PC-3 (cell line): ENCODE data around the gene USP27X. TPM values are rescaled to one million over a fixed set of nuclear protein-coding genes. Genes with fewer than 3 reads are reported as not detected.

ENCODE experiments used
- ATAC-seq: fragments of 200-7000 bp; cut with Tn5 transposase; 2 replicates; pipeline ENCODE4 v1.9.1; 2020; ENCODE audit warnings: mild to moderate bottlenecking, moderate library complexity
- BruUV-seq: library from RNA; stranded (reverse); fragments of 400-500 nt; replicated peaks from 2 replicates; lab custom pipeline; 2021; lab: Mats Ljungman, UMichigan
- CTCF ChIA-PET: fragments of 300-600 bp; sonication (Branson Sonifier 250); formaldehyde crosslinking; loops from one replicate; lab custom pipeline; 2022; ENCODE audit warnings: antibody characterized with exemption; lab: Charles Lee
- POLR2A ChIA-PET: fragments of 300-600 bp; sonication (Branson Sonifier 250); formaldehyde crosslinking; loops from one replicate; lab custom pipeline; 2022; ENCODE audit warnings: antibody characterized with exemption; ENCODE audit not compliant: unreplicated experiment; lab: Charles Lee
- DNase-seq: peaks from one replicate; pipeline ENCODE4 v3.0.0-alpha.2; 2015
- H2AFZ ChIP-seq: fragments of 300-600 bp; sonication (generic); 2 replicates; pipeline ENCODE4 v1.6.0; 2016; ENCODE audit warnings: antibody characterized with exemption, low read length
- H3F3A ChIP-seq: fragments of 300-600 bp; sonication (generic); one replicate; pipeline ENCODE4 v1.6.0; 2017; ENCODE audit warnings: antibody characterized with exemption, low read length, control low read depth, mild to moderate bottlenecking; ENCODE audit not compliant: unreplicated experiment
- H3K27ac ChIP-seq: fragments of 300-600 bp; sonication (generic); 2 replicates; pipeline ENCODE4 v1.5.1; 2016; ENCODE audit warnings: mild to moderate bottlenecking, low read length
- H3K27me3 ChIP-seq: fragments of 300-600 bp; sonication (generic); 2 replicates; pipeline ENCODE4 v1.6.1; 2016; ENCODE audit warnings: low read length, mixed read lengths
- H3K36me3 ChIP-seq: fragments of 300-600 bp; sonication (generic); 2 replicates; pipeline ENCODE4 v1.6.1; 2016; ENCODE audit warnings: low read depth, mixed run types, low read length, mixed read lengths
- H3K4me1 ChIP-seq: fragments of 300-600 bp; sonication (generic); 2 replicates; pipeline ENCODE4 v1.5.1; 2016; ENCODE audit warnings: low read length; ENCODE audit not compliant: insufficient read depth
- H3K4me2 ChIP-seq: fragments of 300-600 bp; sonication (generic); 2 replicates; pipeline ENCODE4 v1.6.0; 2016; ENCODE audit warnings: low read length
- H3K4me3 ChIP-seq: fragments of 300-600 bp; sonication (generic); 2 replicates; pipeline ENCODE4 v1.5.1; 2016; ENCODE audit warnings: mild to moderate bottlenecking, low read length, mixed read lengths
- H3K79me2 ChIP-seq: fragments of 300-600 bp; sonication (generic); 2 replicates; pipeline ENCODE4 v1.6.1; 2017; ENCODE audit warnings: low read length, mixed read lengths
- H3K9ac ChIP-seq: fragments of 300-600 bp; sonication (generic); 2 replicates; pipeline ENCODE4 v1.6.0; 2016; ENCODE audit warnings: mild to moderate bottlenecking, low read length
- H3K9me2 ChIP-seq: fragments of 300-600 bp; sonication (generic); replicated peaks from 2 replicates; pipeline ENCODE4 v1.6.1; 2016; ENCODE audit warnings: mixed run types, low read length, mixed read lengths
- H3K9me3 ChIP-seq: fragments of 300-600 bp; sonication (generic); 2 replicates; pipeline ENCODE4 v1.6.1; 2016; ENCODE audit warnings: low read length, mixed read lengths
- H4K20me1 ChIP-seq: fragments of 300-600 bp; sonication (generic); 2 replicates; pipeline ENCODE4 v1.6.1; 2016; ENCODE audit warnings: low read length, mixed read lengths
- EZH2 ChIP-seq: fragments of 300-600 bp; sonication (generic); IDR thresholded peaks from one replicate; pipeline ENCODE4 v1.6.1; 2017; ENCODE audit warnings: antibody characterized with exemption, mild to moderate bottlenecking, low read length; ENCODE audit not compliant: unreplicated experiment
- EZH2phosphoT487 ChIP-seq: fragments of 300-600 bp; sonication (generic); IDR thresholded peaks from 2 replicates; pipeline ENCODE4 v1.6.1; 2018; ENCODE audit warnings: mild to moderate bottlenecking, antibody characterized with exemption, low read length, borderline replicate concordance
- intact Hi-C: fragments of 100-400 bp; cut with micrococcal nuclease; formaldehyde crosslinking; loops from 2 replicates; pipeline ENCODE4 v1.9.0; 2023
- total RNA-seq: library from RNA; depleted of rRNA; stranded (reverse); fragments of >200 nt; gene quantifications from 2 replicates; pipeline ENCODE4 v1.2.3, GENCODE V29; 2014
- TF ChIP-seq, protein P1 (sequence below): fragments of 300-600 bp; sonication (generic); conservative IDR thresholded peaks from 2 replicates; pipeline ENCODE4 v1.5.1; 2017; ENCODE audit warnings: antibody characterized with exemption, low read depth, mild to moderate bottlenecking, low read length

USP27X gene
- total RNA-seq, 1 experiment from 2014 or later, result 0.62 TPM

DNA sequence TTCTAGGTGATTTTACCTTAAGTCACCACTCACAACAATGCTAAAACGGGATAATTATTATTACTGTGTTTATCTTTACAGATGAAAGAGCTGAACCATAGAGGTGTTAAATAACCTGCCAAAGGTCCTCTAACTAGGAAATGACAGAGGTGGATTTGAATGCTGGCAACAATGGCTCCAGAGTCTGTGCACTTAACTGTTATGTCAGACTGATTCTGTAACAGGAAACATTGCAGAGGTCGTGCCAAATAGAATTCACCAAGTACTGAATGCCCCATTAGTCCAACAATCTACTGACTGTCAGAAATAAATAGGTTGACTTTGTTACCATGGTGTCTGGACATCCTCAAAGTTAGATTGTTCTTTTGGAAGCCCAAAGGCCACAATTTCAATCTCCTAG lies 20.9 kb upstream of the USP27X start:
- 0 out of 2 replicates have a peak, but pooled peaks cover 10% of the 10 kb centered on the region for H3K27me3 ChIP-seq
- H3F3A ChIP-seq, result no peaks in the 10 kb centered on the region
- intact Hi-C loops, result no loop called here
- H3K9ac ChIP-seq, result no peak overlapping the region
- ATAC-seq, result no peak
- no peaks in the 10 kb centered on the region for H3K36me3 ChIP-seq
- no peaks in the 10 kb centered on the region for H3K79me2 ChIP-seq
- no peak for DNase-seq
- TF ChIP-seq EZH2phosphoT487, result no peak
- TF ChIP-seq, protein P1, sequence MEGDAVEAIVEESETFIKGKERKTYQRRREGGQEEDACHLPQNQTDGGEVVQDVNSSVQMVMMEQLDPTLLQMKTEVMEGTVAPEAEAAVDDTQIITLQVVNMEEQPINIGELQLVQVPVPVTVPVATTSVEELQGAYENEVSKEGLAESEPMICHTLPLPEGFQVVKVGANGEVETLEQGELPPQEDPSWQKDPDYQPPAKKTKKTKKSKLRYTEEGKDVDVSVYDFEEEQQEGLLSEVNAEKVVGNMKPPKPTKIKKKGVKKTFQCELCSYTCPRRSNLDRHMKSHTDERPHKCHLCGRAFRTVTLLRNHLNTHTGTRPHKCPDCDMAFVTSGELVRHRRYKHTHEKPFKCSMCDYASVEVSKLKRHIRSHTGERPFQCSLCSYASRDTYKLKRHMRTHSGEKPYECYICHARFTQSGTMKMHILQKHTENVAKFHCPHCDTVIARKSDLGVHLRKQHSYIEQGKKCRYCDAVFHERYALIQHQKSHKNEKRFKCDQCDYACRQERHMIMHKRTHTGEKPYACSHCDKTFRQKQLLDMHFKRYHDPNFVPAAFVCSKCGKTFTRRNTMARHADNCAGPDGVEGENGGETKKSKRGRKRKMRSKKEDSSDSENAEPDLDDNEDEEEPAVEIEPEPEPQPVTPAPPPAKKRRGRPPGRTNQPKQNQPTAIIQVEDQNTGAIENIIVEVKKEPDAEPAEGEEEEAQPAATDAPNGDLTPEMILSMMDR, result no peak
- TF ChIP-seq EZH2, result no peak
- H3K9me3 ChIP-seq, result no peaks in the 10 kb centered on the region
- BruUV-seq, result no TSS peak
- H2AFZ ChIP-seq, result no peak overlapping the region
- H3K4me3 ChIP-seq, result no peak overlapping the region
- H3K27ac ChIP-seq, result no peak overlapping the region
- ChIA-PET POLR2A (no interaction called here), CTCF (no interaction called here)
- H4K20me1 ChIP-seq, result no peaks in the 10 kb centered on the region
- H3K4me1 ChIP-seq, result no peaks in the 10 kb centered on the region
- no peak overlapping the region for H3K4me2 ChIP-seq
- no peaks in the 10 kb centered on the region for H3K9me2 ChIP-seq

DNA sequence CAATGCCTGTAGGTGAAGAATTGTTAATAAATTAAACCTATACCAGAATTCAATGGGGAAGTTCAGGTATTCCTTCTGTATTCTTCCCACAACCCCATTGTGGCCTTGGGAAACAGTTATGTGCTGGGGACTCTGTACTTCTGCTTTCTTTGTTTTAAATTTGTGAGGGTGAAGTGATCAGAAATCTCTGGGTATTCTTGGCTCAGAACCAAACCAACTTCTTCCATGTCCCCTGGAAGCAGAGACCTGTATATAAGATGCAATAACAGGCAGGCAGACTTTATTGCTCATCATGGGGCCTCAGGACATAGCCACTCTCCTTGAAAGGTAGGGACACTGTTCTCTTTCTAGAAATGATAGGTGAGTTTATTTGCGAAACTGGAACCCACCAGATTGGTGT lies 19.8 kb upstream of the USP27X start:
- ChIA-PET POLR2A (no interaction called here), CTCF (no interaction called here)
- no peak overlapping the region for H3K4me2 ChIP-seq
- H3K4me1 ChIP-seq, result no peaks in the 10 kb centered on the region
- DNase-seq, result no peak
- no peaks in the 10 kb centered on the region for H3F3A ChIP-seq
- H2AFZ ChIP-seq, result no peak overlapping the region
- no peaks in the 10 kb centered on the region for H3K79me2 ChIP-seq
- no peaks in the 10 kb centered on the region for H3K36me3 ChIP-seq
- H4K20me1 ChIP-seq, result no peaks in the 10 kb centered on the region
- 0 out of 2 replicates have a peak, but pooled peaks cover 9% of the 10 kb centered on the region for H3K27me3 ChIP-seq
- no peak overlapping the region for H3K9ac ChIP-seq
- BruUV-seq, result no TSS peak
- no peak for ATAC-seq
- intact Hi-C loops, result no loop called here
- no peak overlapping the region for H3K27ac ChIP-seq
- H3K9me2 ChIP-seq, result no peaks in the 10 kb centered on the region
- no peaks in the 10 kb centered on the region for H3K9me3 ChIP-seq
- no peak overlapping the region for H3K4me3 ChIP-seq
- TF ChIP-seq EZH2phosphoT487, result no peak
- no peak for TF ChIP-seq EZH2
- TF ChIP-seq, protein P1, result no peak

GRCh38 chrX:49860867-49861535 lies 18.3 kb upstream of the USP27X start:
- no peaks in the 10 kb centered on the region for H3K4me1 ChIP-seq
- H4K20me1 ChIP-seq, result no peaks in the 10 kb centered on the region
- no peaks in the 10 kb centered on the region for H3F3A ChIP-seq
- intact Hi-C loops, result no loop called here
- CTCF ChIA-PET, result no interaction called here
- ATAC-seq (no peak), DNase-seq (no peak)
- no peak overlapping the region for H3K4me2 ChIP-seq
- POLR2A ChIA-PET, result no interaction called here
- H3K9me3 ChIP-seq, result no peaks in the 10 kb centered on the region
- no peaks in the 10 kb centered on the region for H3K79me2 ChIP-seq
- TF ChIP-seq EZH2phosphoT487, result no peak
- no peak for TF ChIP-seq EZH2
- TF ChIP-seq, protein P1, result no peak
- no peak overlapping the region for H2AFZ ChIP-seq
- no TSS peak for BruUV-seq
- H3K9ac ChIP-seq, result no peak overlapping the region
- no peaks in the 10 kb centered on the region for H3K9me2 ChIP-seq
- no peak overlapping the region for H3K27ac ChIP-seq
- H3K27me3 ChIP-seq, result 0 out of 2 replicates have a peak, but pooled peaks cover 3% of the 10 kb centered on the region
- H3K36me3 ChIP-seq, result no peaks in the 10 kb centered on the region
- H3K4me3 ChIP-seq, result no peak overlapping the region
